Caco-2 (cell line): ENCODE data around the gene OSBPL10. TPM values are rescaled to one million over a fixed set of nuclear protein-coding genes. Genes with fewer than 3 reads are reported as not detected.

Experiments used
- BruUV-seq: library from RNA; stranded (reverse); fragments of 400-500 nt; replicated peaks from 2 replicates; lab custom pipeline; 2021; lab: Mats Ljungman, UMichigan
- CTCF ChIA-PET: fragments of 300-600 bp; sonication (Branson Sonifier 250); formaldehyde crosslinking; loops from one replicate; lab custom pipeline; 2022; ENCODE audit warnings: antibody characterized with exemption; lab: Charles Lee
- POLR2A ChIA-PET: fragments of 300-600 bp; sonication (Branson Sonifier 250); formaldehyde crosslinking; loops from one replicate; lab custom pipeline; 2022; ENCODE audit warnings: antibody characterized with exemption; lab: Charles Lee
- DNase-seq, 2 experiments: peaks; one replicate each; pipeline versions ENCODE4 v3.0.0 to v3.0.0-alpha.2; 2020 to 2022
- H3K27me3 ChIP-seq: replicated peaks from 2 replicates; pipeline ENCODE4 v1.6.0; 2011; ENCODE audit warnings: low read length; ENCODE audit not compliant: control insufficient read depth, insufficient read depth
- H3K36me3 ChIP-seq: 2 replicates; pipeline ENCODE4 v1.5.1; 2011; ENCODE audit warnings: low read length; ENCODE audit not compliant: control insufficient read depth, insufficient read depth
- H3K4me1 ChIP-seq: fragments of 250-450 bp; sonication (Bioruptor Pico); 2 replicates; pipeline ENCODE4 v1.5.1; 2020; ENCODE audit warnings: mild to moderate bottlenecking
- H3K4me3 ChIP-seq: 2 replicates; pipeline ENCODE4 v1.5.1; 2011; ENCODE audit warnings: low read depth, mild to moderate bottlenecking, control low read depth, low read length
- H3K9me3 ChIP-seq: fragments of 250-450 bp; sonication (Bioruptor Pico); 2 replicates; pipeline ENCODE4 v1.5.1; 2020; ENCODE audit warnings: mild to moderate bottlenecking, moderate library complexity
- H3K27ac Mint-ChIP-seq: one replicate; pipeline ENCODE4 v1.8.0; 2022; ENCODE audit warnings: mixed read lengths; ENCODE audit not compliant: unreplicated experiment
- H3K27me3 Mint-ChIP-seq: one replicate; pipeline ENCODE4 v1.8.0; 2022; ENCODE audit warnings: mixed read lengths; ENCODE audit not compliant: insufficient read depth, unreplicated experiment
- H3K36me3 Mint-ChIP-seq: one replicate; pipeline ENCODE4 v1.8.0; 2022; ENCODE audit warnings: mild to moderate bottlenecking, mixed read lengths; ENCODE audit not compliant: insufficient read depth, unreplicated experiment
- H3K4me1 Mint-ChIP-seq: one replicate; pipeline ENCODE4 v1.8.0; 2022; ENCODE audit warnings: low read depth, mixed read lengths; ENCODE audit not compliant: unreplicated experiment
- H3K4me3 Mint-ChIP-seq: one replicate; pipeline ENCODE4 v1.8.0; 2022; ENCODE audit warnings: mild to moderate bottlenecking, moderate library complexity, mixed read lengths; ENCODE audit not compliant: unreplicated experiment
- H3K9me3 Mint-ChIP-seq: one replicate; pipeline ENCODE4 v1.8.0; 2022; ENCODE audit warnings: mixed read lengths; ENCODE audit not compliant: unreplicated experiment
- intact Hi-C: fragments of 100-400 bp; cut with micrococcal nuclease; formaldehyde crosslinking; loops from one replicate; pipeline ENCODE4 v1.10.0; 2022; ENCODE audit not compliant: unreplicated experiment
- total RNA-seq: library from RNA; stranded (reverse); gene quantifications from 2 replicates; pipeline ENCODE4 v1.2.3, GENCODE V29; 2022
- TF ChIP-seq, protein P1 (sequence below), 2 experiments: fragments of 200-600 bp in 1 of 2; IDR thresholded peaks; 1 replicate in 1 of 2; 2 replicates in 1 of 2; pipeline versions ENCODE4 v1.5.1 to v1.8.0; 2011 to 2022; ENCODE audit warnings: antibody characterized with exemption in 1 of 2, control low read depth in 1 of 2, inconsistent platforms in 1 of 2, low read depth in 1 of 2, low read length in 1 of 2, mild to moderate bottlenecking in 1 of 2, moderate library complexity in 1 of 2; ENCODE audit not compliant: insufficient read depth in 1 of 2, severe bottlenecking in 1 of 2, unreplicated experiment in 1 of 2

Gene OSBPL10
- total RNA-seq, 1 experiment from 2014 or later = 71.2 TPM

DNA sequence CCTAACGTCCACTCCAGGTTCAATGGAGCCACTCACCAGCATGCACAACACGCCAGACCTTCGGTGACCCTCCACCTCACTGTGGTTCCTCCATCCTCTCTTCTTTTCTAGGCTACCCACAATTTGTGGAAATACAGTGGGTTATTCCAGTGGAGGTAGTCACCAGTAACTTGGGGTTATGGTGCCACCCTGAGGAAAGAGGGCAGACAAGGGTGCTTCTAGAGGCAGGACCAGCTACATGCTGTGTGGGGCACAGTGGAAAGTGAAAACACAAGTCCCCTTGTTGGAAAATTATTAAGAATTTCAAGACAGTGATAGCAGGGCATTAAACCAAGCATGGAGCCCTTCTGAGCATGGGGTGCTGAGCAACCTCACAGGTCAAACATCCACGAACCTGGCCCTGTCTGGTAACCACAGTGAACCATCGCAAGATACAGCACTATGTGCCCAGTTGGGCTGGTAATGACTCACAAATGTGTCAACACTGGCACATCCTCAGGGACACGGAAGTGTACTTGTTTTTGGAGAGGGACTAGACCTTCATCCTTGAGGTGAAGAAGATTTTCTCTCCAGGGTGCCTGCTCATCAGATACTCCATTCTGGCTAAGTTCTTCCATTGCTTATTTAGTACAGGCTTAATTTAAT lies 281.6 kb downstream of the OSBPL10 start:
- Histone ChIP-seq H3K9me3 (no peaks in the 10 kb centered on the region), H3K4me1 (no peaks in the 10 kb centered on the region), H3K27me3 (no peaks in the 10 kb centered on the region), H3K36me3 (0 out of 2 replicates have a peak, but pooled peaks cover 2% of the 10 kb centered on the region), H3K4me3 (no peak overlapping the region)
- DNase-seq = no peak
- Mint-ChIP-seq H3K4me3 (no peak overlapping the region), H3K27ac (no peak overlapping the region), H3K9me3 (peaks cover 12% of the 10 kb centered on the region), H3K4me1 (no peaks in the 10 kb centered on the region), H3K36me3 (peaks cover 39% of the 10 kb centered on the region), H3K27me3 (no peaks in the 10 kb centered on the region)
- ChIA-PET POLR2A (no interaction called here), CTCF (no interaction called here)
- BruUV-seq = no TSS peak
- TF ChIP-seq, protein P1, sequence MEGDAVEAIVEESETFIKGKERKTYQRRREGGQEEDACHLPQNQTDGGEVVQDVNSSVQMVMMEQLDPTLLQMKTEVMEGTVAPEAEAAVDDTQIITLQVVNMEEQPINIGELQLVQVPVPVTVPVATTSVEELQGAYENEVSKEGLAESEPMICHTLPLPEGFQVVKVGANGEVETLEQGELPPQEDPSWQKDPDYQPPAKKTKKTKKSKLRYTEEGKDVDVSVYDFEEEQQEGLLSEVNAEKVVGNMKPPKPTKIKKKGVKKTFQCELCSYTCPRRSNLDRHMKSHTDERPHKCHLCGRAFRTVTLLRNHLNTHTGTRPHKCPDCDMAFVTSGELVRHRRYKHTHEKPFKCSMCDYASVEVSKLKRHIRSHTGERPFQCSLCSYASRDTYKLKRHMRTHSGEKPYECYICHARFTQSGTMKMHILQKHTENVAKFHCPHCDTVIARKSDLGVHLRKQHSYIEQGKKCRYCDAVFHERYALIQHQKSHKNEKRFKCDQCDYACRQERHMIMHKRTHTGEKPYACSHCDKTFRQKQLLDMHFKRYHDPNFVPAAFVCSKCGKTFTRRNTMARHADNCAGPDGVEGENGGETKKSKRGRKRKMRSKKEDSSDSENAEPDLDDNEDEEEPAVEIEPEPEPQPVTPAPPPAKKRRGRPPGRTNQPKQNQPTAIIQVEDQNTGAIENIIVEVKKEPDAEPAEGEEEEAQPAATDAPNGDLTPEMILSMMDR (IDR thresholded peaks at IDR 0.05; ENCODE audit: insufficient read depth in 1 of 2, low read depth in 1 of 2, low read length in 1 of 2, severe bottlenecking in 1 of 2, unreplicated experiment in 1 of 2) = no peak
- intact Hi-C loops = no loop called here

DNA sequence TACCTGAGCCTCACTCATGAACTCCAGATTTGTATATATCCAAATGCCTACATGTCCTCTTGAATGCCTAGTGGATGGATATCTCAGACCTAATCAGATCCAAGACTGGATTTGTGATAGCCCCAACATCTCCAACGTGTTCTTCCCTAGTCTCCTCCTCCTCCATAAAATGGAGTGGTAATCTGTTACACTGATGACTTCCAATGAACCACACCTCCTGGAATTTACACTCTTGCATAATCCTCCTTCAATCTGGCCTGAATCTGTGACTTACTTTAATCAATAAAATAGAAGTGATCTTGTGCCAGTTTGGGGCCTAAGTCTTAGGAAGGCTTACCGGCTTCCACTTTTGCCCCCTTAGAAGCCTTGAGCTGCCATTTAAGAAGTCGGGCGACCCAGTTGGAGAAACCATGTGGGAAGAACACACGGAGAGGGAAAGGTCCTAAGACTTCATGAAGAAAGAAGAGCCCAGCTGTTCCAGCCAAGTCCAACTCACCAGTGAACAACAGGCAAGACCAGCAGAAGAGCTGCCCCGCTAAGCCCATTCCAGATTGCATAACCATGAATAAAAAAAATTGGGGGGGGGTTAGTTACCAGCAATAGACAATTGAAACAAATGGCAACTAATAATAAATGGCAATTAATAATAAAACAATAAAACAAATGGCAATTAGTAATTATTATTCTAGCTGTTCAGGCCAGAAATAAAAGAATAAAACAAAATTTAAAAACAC lies 284.1 kb downstream of the OSBPL10 start:
- peaks cover 3% of the 10 kb centered on the region; the same call in 1 of the 2 replicates for H3K36me3 ChIP-seq
- CTCF ChIA-PET = no interaction called here
- TF ChIP-seq, protein P1 (IDR thresholded peaks at IDR 0.05; ENCODE audit: insufficient read depth in 1 of 2, low read depth in 1 of 2, low read length in 1 of 2, severe bottlenecking in 1 of 2, unreplicated experiment in 1 of 2) = no peak

DNA sequence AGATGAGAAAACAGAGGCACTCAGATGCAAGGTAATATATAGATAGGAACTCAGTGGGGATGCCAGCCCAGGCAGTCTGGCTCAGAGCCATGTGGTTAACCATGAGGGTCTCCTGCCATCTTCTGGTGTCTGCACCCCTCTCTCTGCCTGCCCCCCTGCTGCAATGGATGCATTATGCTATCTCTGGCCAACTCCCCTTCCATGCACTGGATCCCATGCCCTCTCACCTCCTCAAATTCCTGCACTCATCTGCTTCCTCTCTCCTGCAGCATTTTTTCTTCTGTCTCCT lies 285.1 kb downstream of the OSBPL10 start:
- TF ChIP-seq, protein P1 (IDR thresholded peaks at IDR 0.05; ENCODE audit: insufficient read depth in 1 of 2, low read depth in 1 of 2, low read length in 1 of 2, severe bottlenecking in 1 of 2, unreplicated experiment in 1 of 2) = no peak
- H3K36me3 Mint-ChIP-seq = peaks cover 34% of the 10 kb centered on the region
- no peak for DNase-seq
- Histone ChIP-seq H3K4me1 (no peaks in the 10 kb centered on the region), H3K27me3 (no peaks in the 10 kb centered on the region), H3K4me3 (no peak overlapping the region), H3K36me3 (peaks cover 3% of the 10 kb centered on the region; the same call in 1 of the 2 replicates), H3K9me3 (no peaks in the 10 kb centered on the region)
- ChIA-PET CTCF (no interaction called here), POLR2A (no interaction called here)
- intact Hi-C loops = no loop called here
- H3K4me3 Mint-ChIP-seq = no peak overlapping the region
- no peak overlapping the region for H3K27ac Mint-ChIP-seq
- H3K4me1 Mint-ChIP-seq = no peaks in the 10 kb centered on the region
- H3K9me3 Mint-ChIP-seq = peaks cover 13% of the 10 kb centered on the region
- no peaks in the 10 kb centered on the region for H3K27me3 Mint-ChIP-seq
- BruUV-seq = no TSS peak

More for the DNA sequence above, 284.1 kb downstream of the OSBPL10 start:
- no peak for DNase-seq
- no peak overlapping the region for H3K27ac Mint-ChIP-seq
- POLR2A ChIA-PET = no interaction called here
- no peaks in the 10 kb centered on the region for H3K9me3 ChIP-seq
- H3K36me3 Mint-ChIP-seq = peaks cover 35% of the 10 kb centered on the region
- no TSS peak for BruUV-seq
- H3K27me3 Mint-ChIP-seq = no peaks in the 10 kb centered on the region
- H3K9me3 Mint-ChIP-seq = peaks cover 12% of the 10 kb centered on the region
- no peaks in the 10 kb centered on the region for H3K4me1 Mint-ChIP-seq
- no peak overlapping the region for H3K4me3 ChIP-seq
- no peaks in the 10 kb centered on the region for H3K27me3 ChIP-seq
- no peaks in the 10 kb centered on the region for H3K4me1 ChIP-seq
- intact Hi-C loops = no loop called here
- no peak overlapping the region for H3K4me3 Mint-ChIP-seq
